ENCODE results near the gene GSC2. TPM values are rescaled to one million over a fixed set of nuclear protein-coding genes. Genes with fewer than 3 reads are reported as not detected.

GSC2 gene
- total and polyA plus RNA-seq, 9 of the 15 experiments (the other 6 are each of a cell fraction or from before 2014, with no cell fraction given), result not detected

DNA sequence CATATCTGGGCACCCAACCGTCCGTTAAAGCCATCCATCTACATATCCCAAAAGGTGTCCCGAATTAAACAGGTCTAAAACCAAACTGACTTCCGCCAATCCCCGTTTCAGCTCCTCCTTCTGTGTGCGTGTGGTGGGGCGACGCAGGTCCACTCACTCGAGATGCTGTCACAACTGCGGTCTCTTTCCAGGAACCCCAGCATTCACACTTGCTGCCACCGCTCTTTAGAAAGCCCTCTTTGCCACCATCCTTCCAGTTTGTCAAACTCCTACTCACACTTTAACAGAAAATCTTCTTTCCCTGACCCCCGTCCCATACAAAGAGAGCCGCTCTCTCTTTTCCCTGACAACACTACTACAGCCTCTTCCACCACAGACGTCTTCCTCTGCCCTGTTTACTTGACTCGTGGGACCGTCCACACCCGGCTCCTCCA, 6.1 kb downstream of the GSC2 start (continued):
- TF ChIP-seq, protein P1, sequence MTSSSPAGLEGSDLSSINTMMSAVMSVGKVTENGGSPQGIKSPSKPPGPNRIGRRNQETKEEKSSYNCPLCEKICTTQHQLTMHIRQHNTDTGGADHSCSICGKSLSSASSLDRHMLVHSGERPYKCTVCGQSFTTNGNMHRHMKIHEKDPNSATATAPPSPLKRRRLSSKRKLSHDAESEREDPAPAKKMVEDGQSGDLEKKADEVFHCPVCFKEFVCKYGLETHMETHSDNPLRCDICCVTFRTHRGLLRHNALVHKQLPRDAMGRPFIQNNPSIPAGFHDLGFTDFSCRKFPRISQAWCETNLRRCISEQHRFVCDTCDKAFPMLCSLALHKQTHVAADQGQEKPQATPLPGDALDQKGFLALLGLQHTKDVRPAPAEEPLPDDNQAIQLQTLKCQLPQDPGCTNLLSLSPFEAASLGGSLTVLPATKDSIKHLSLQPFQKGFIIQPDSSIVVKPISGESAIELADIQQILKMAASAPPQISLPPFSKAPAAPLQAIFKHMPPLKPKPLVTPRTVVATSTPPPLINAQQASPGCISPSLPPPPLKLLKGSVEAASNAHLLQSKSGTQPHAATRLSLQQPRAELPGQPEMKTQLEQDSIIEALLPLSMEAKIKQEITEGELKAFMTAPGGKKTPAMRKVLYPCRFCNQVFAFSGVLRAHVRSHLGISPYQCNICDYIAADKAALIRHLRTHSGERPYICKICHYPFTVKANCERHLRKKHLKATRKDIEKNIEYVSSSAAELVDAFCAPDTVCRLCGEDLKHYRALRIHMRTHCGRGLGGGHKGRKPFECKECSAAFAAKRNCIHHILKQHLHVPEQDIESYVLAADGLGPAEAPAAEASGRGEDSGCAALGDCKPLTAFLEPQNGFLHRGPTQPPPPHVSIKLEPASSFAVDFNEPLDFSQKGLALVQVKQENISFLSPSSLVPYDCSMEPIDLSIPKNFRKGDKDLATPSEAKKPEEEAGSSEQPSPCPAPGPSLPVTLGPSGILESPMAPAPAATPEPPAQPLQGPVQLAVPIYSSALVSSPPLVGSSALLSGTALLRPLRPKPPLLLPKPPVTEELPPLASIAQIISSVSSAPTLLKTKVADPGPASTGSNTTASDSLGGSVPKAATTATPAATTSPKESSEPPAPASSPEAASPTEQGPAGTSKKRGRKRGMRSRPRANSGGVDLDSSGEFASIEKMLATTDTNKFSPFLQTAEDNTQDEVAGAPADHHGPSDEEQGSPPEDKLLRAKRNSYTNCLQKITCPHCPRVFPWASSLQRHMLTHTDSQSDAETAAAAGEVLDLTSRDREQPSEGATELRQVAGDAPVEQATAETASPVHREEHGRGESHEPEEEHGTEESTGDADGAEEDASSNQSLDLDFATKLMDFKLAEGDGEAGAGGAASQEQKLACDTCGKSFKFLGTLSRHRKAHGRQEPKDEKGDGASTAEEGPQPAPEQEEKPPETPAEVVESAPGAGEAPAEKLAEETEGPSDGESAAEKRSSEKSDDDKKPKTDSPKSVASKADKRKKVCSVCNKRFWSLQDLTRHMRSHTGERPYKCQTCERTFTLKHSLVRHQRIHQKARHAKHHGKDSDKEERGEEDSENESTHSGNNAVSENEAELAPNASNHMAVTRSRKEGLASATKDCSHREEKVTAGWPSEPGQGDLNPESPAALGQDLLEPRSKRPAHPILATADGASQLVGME (CRISPR knock-in tag; IDR thresholded peaks at IDR 0.05), result no peak
- TF ChIP-seq, protein P2, sequence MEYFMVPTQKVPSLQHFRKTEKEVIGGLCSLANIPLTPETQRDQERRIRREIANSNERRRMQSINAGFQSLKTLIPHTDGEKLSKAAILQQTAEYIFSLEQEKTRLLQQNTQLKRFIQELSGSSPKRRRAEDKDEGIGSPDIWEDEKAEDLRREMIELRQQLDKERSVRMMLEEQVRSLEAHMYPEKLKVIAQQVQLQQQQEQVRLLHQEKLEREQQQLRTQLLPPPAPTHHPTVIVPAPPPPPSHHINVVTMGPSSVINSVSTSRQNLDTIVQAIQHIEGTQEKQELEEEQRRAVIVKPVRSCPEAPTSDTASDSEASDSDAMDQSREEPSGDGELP (CRISPR knock-in tag; IDR thresholded peaks at IDR 0.05; ENCODE audit: borderline replicate concordance), result no peak
- no peak for TF ChIP-seq ZNF644 (tag; IDR thresholded peaks at IDR 0.05; ENCODE audit: low read depth)
- TF ChIP-seq FOXJ2 (tag; IDR thresholded peaks at IDR 0.05), result no peak
- no peak for TF ChIP-seq KLF16 (IDR thresholded peaks at IDR 0.05)
- no peak for TF ChIP-seq MED1 (CRISPR knock-in tag; IDR thresholded peaks at IDR 0.05; ENCODE audit: borderline replicate concordance)
- TF ChIP-seq, protein P3, sequence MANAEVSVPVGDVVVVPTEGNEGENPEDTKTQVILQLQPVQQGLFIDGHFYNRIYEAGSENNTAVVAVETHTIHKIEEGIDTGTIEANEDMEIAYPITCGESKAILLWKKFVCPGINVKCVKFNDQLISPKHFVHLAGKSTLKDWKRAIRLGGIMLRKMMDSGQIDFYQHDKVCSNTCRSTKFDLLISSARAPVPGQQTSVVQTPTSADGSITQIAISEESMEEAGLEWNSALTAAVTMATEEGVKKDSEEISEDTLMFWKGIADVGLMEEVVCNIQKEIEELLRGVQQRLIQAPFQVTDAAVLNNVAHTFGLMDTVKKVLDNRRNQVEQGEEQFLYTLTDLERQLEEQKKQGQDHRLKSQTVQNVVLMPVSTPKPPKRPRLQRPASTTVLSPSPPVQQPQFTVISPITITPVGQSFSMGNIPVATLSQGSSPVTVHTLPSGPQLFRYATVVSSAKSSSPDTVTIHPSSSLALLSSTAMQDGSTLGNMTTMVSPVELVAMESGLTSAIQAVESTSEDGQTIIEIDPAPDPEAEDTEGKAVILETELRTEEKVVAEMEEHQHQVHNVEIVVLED (CRISPR knock-in tag; IDR thresholded peaks at IDR 0.05), result no peak
- TF ChIP-seq LCOR (CRISPR knock-in tag; IDR thresholded peaks at IDR 0.05), result no peak
- TF ChIP-seq RAD21 (CRISPR knock-in tag; conservative IDR thresholded peaks at IDR 0.05 in 1 of 2, IDR thresholded peaks at IDR 0.05 in 1 of 2), result no peak
- no peak for TF ChIP-seq SIX5 (IDR thresholded peaks at IDR 0.05; ENCODE audit: borderline replicate concordance in 1 of 2, insufficient read depth in 1 of 2, low read depth in 1 of 2, low read length in 2 of 2)
- no peak for TF ChIP-seq NFRKB (IDR thresholded peaks at IDR 0.05; ENCODE audit: low read depth)
- TF ChIP-seq EGR1 (conservative IDR thresholded peaks at IDR 0.05), result no peak
- TF ChIP-seq, protein P4, sequence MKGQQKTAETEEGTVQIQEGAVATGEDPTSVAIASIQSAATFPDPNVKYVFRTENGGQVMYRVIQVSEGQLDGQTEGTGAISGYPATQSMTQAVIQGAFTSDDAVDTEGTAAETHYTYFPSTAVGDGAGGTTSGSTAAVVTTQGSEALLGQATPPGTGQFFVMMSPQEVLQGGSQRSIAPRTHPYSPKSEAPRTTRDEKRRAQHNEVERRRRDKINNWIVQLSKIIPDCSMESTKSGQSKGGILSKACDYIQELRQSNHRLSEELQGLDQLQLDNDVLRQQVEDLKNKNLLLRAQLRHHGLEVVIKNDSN (CRISPR knock-in tag; IDR thresholded peaks at IDR 0.05), result no peak
- TF ChIP-seq TOE1 (IDR thresholded peaks at IDR 0.05; ENCODE audit: borderline replicate concordance), result no peak
- TF ChIP-seq TOE1 (CRISPR knock-in tag; IDR thresholded peaks at IDR 0.05; ENCODE audit: borderline replicate concordance, low read depth), result no peak
- no peak for TF ChIP-seq ZNF778 (CRISPR knock-in tag; IDR thresholded peaks at IDR 0.05)
- TF ChIP-seq, protein P5, sequence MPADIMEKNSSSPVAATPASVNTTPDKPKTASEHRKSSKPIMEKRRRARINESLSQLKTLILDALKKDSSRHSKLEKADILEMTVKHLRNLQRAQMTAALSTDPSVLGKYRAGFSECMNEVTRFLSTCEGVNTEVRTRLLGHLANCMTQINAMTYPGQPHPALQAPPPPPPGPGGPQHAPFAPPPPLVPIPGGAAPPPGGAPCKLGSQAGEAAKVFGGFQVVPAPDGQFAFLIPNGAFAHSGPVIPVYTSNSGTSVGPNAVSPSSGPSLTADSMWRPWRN (IDR thresholded peaks at IDR 0.05; ENCODE audit: low read depth), result no peak
- TF ChIP-seq RBBP5 (IDR thresholded peaks at IDR 0.05; ENCODE audit: borderline replicate concordance, insufficient read depth, low read length, poor library complexity, severe bottlenecking), result no peak
- TF ChIP-seq ZC3H11A (IDR thresholded peaks at IDR 0.05; ENCODE audit: low read depth, low read length), result no peak

All from K562 (cell line).